Panc1 (cell line): ENCODE measurements around the gene KRT36. TPM values are rescaled to one million over a fixed set of nuclear protein-coding genes. Genes with fewer than 3 reads are reported as not detected.

Source experiments
- ATAC-seq: fragments of 200-7000 bp; cut with Tn5 transposase; 2 replicates; pipeline ENCODE4 v1.9.1; 2020; ENCODE audit warnings: mild to moderate bottlenecking, moderate library complexity
- BruUV-seq: library from RNA; stranded (reverse); fragments of 400-500 nt; replicated peaks from 2 replicates; lab custom pipeline; 2021; lab: Mats Ljungman, UMichigan
- CTCF ChIA-PET: fragments of 300-600 bp; sonication (Branson Sonifier 250); formaldehyde crosslinking; loops from one replicate; lab custom pipeline; 2022; ENCODE audit warnings: antibody characterized with exemption; lab: Charles Lee
- POLR2A ChIA-PET: fragments of 300-600 bp; sonication (Branson Sonifier 250); formaldehyde crosslinking; loops from one replicate; lab custom pipeline; 2022; ENCODE audit warnings: antibody characterized with exemption; lab: Charles Lee
- DNase-seq: peaks from one replicate; pipeline ENCODE4 v3.0.0-alpha.2; 2010; ENCODE audit warnings: low read depth, low spot score
- H3K27ac ChIP-seq: 2 replicates; pipeline ENCODE4 v1.5.1; 2011; ENCODE audit warnings: mild to moderate bottlenecking, low read length, inconsistent platforms
- H3K27me3 ChIP-seq: fragments of 200-500 bp; sonication (Bioruptor generic); 2 replicates; pipeline ENCODE4 v1.6.0; 2014; ENCODE audit warnings: low read length, inconsistent platforms; ENCODE audit not compliant: control insufficient read depth, insufficient read depth
- H3K36me3 ChIP-seq: fragments of 200-500 bp; sonication (Bioruptor generic); 2 replicates; pipeline ENCODE4 v1.5.1; 2014; ENCODE audit warnings: inconsistent platforms, mild to moderate bottlenecking, low read length, moderate library complexity; ENCODE audit not compliant: control insufficient read depth, insufficient read depth
- H3K4me1 ChIP-seq: 2 replicates; pipeline ENCODE4 v1.5.1; 2011; ENCODE audit warnings: inconsistent platforms, mild to moderate bottlenecking, low read length, moderate library complexity; ENCODE audit not compliant: control insufficient read depth, insufficient read depth
- H3K4me3 ChIP-seq, 2 experiments: 2 replicates each; pipeline ENCODE4 v1.5.1; 2011 to 2012; ENCODE audit warnings: low read depth in 2 of 2, low read length in 2 of 2, mild to moderate bottlenecking in 2 of 2, inconsistent platforms in 1 of 2, moderate library complexity in 1 of 2
- H3K9me3 ChIP-seq: fragments of 200-500 bp; sonication (Bioruptor generic); 2 replicates; pipeline ENCODE4 v1.5.1; 2014; ENCODE audit warnings: low read depth, mild to moderate bottlenecking, inconsistent platforms, low read length, moderate library complexity; ENCODE audit not compliant: control insufficient read depth, insufficient read depth
- CTCF ChIP-seq: fragments of 450-650 bp; IDR thresholded peaks from 2 replicates; pipeline ENCODE4 v1.5.1; 2017; ENCODE audit warnings: mild to moderate bottlenecking
- POLR2AphosphoS5 ChIP-seq: IDR thresholded peaks from 2 replicates; pipeline ENCODE4 v1.6.1; 2012; ENCODE audit warnings: mild to moderate bottlenecking, low read depth, low read length, moderate library complexity
- REST ChIP-seq, 2 experiments: IDR thresholded peaks; 2 replicates each; pipeline ENCODE4 v1.6.1; 2011 to 2012; ENCODE audit warnings: low read depth in 2 of 2, control low read depth in 1 of 2, low read length in 1 of 2, mild to moderate bottlenecking in 1 of 2, moderate library complexity in 1 of 2; ENCODE audit not compliant: insufficient read depth in 1 of 2
- SIN3A ChIP-seq: IDR thresholded peaks from 2 replicates; pipeline ENCODE4 v1.6.1; 2012; ENCODE audit warnings: low read depth, mild to moderate bottlenecking, low read length, moderate library complexity, borderline replicate concordance; ENCODE audit not compliant: insufficient read depth
- TCF7L2 ChIP-seq: IDR thresholded peaks from 2 replicates; pipeline ENCODE4 v1.6.1; 2011; ENCODE audit warnings: mild to moderate bottlenecking, low read depth, low read length, inconsistent platforms
- in situ Hi-C: cut with HindIII; loops from 2 replicates; pipeline ENCODE4 v1.10.0; 2016; ENCODE audit warnings: low sequenced_read_pairs, low pct_unique_long_range_greater_than_20kb
- intact Hi-C: fragments of 100-400 bp; cut with micrococcal nuclease; formaldehyde crosslinking; loops from one replicate; pipeline ENCODE4 v1.10.0; 2022; ENCODE audit not compliant: unreplicated experiment
- total RNA-seq: library from RNA; stranded (reverse); gene quantifications from one replicate; pipeline ENCODE4 v1.2.1, GENCODE V29; 2021; ENCODE audit not compliant: unreplicated experiment

Gene KRT36
- total RNA-seq, 1 experiment from 2014 or later, result not detected

- ChIA-PET POLR2A (no interaction called here), CTCF (no interaction called here)
- intact Hi-C loops, result no loop called here
Observed at GRCh38 chr17:41467561-41467960, 22.1 kb downstream of the KRT36 start.

GRCh38 chr17:41466988-41467387 is 22.7 kb downstream of the KRT36 start, which contains the start of gene KRT32:
Gene KRT32, minus strand, starts transcription at chr17:41467386. Its CDS starts 61 bp downstream, at chr17:41467325.
- H3K27me3 ChIP-seq, result no peaks in the 10 kb centered on the region
- peaks cover 8% of the 10 kb centered on the region; the same call in 1 of the 2 replicates for H3K9me3 ChIP-seq
- in situ Hi-C loops (no loop called here), intact Hi-C loops (no loop called here)
- no peaks in the 10 kb centered on the region for H3K36me3 ChIP-seq
- no peak for ATAC-seq
- BruUV-seq, result no TSS peak
- H3K27ac ChIP-seq, result peak within 1 kb of the TSS; percentile 85
- peaks cover 17% of the 10 kb centered on the region for H3K4me1 ChIP-seq
- DNase-seq, result no peak
- ChIA-PET CTCF (interaction anchor here (0.6 to 1.0 kb wide), 2 partner anchors 17 to 181 kb away, joined by 3 read pairs; no protein-coding TSS in a partner anchor), POLR2A (no interaction called here)
- no peak for TF ChIP-seq TCF7L2
- no peak for TF ChIP-seq CTCF
- TF ChIP-seq REST (IDR thresholded peaks at IDR 0.05; ENCODE audit: insufficient read depth in 1 of 2, low read depth in 2 of 2, low read length in 1 of 2), result no peak
- no peak for TF ChIP-seq SIN3A
- no peak for TF ChIP-seq POLR2AphosphoS5
- H3K4me3 ChIP-seq, result no peak within 1 kb of the TSS

More at GRCh38 chr17:41467561-41467960, 22.1 kb downstream of the KRT36 start:
- TF ChIP-seq REST (IDR thresholded peaks at IDR 0.05; ENCODE audit: insufficient read depth in 1 of 2, low read depth in 2 of 2, low read length in 1 of 2) (no peak), POLR2AphosphoS5 (no peak), SIN3A (no peak), CTCF (no peak), TCF7L2 (no peak)
- Histone ChIP-seq H3K4me1 (peaks cover 17% of the 10 kb centered on the region), H3K27ac (no peak overlapping the region), H3K4me3 (no peak overlapping the region), H3K9me3 (peaks cover 8% of the 10 kb centered on the region; the same call in 1 of the 2 replicates), H3K36me3 (no peaks in the 10 kb centered on the region), H3K27me3 (no peaks in the 10 kb centered on the region)
- in situ Hi-C loops, result no loop called here
- BruUV-seq, result no TSS peak
- DNase-seq (no peak), ATAC-seq (no peak)
